ENCODE data around the gene PSME2.

PSME2 gene

DNA sequence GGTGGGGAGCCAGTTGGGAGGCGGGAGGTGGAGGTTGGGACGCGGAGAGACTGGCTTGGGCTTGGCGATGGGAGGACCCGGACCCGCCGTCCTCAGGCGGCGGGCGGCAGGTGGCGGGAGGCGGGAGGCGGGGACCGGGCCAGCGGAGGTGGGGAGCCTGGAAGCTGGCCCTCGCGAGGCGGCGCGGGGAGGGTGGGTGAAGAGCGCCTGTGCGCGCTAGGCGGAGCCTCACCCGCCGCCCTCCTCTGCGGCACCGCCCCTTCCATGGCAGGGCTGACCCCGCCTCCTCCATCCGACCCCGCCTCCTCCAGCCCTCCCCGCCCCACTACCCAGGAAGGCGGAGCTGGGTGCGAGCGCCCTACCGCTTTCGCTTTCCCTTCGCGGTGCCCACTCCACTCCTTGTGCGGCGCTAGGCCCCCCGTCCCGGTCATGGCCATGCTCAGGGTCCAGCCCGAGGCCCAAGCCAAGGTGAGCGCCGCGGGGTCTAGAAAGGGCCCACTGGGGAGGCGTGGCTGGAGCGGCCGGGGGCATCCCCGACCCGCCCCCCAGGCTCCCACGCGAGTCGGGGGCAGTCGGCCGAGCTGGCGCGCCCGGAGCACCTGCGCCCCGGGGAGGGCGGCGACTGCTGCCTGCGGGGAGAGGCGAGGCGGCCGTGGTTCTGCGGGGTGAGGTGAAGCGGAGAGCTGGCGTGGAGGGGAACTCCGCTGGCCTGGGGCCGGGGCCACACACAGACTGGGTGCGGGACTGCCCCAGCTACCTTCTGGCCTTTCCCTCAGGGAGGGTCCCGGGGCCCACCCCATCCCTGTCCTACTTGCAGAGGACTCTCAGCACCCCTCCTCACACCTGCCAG lies 10.4 kb downstream of the PSME2 start, which contains the start of gene PSME1:
PSME1 (plus strand) TSS at position 361 of the 850 bp plus-strand sequence; CDS start at position 430, 69 bp downstream.
- DNase-seq (ENCODE audit: low spot score), result peak; percentile 91

DNA sequence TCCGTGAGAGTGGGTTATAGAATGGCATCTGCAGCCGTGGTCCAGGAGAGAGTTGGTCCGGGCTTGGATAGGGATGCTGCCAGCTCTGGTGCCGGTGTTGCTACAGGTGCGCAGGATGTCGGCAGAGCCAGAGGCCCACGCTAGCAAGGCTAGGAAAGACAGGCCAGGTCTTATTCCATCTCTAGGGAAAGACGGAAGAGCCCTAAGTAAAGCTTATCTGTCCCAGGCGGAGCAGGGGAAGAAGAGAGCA lies 10.9 kb downstream of the PSME2 start:
- no peak for DNase-seq (ENCODE audit: low spot score)

DNA sequence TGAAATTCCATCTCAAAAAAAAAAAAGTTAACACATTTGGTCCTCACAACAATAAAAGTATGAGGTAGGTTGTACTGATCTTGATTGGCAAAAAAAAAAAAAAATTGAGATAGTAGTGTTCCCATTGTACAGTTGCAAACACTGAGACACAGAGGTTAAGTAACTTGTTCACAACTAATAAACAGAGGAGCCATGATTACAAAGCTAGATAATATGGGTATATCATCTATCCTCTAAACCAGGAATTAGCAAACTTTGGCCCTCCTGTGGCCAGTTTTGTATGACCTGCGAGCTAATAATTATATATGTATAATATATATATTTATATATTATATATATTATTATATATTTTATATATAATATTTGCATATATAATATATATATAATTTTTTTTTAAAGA lies 12.7 kb downstream of the PSME2 start:
- no peak for DNase-seq (ENCODE audit: low spot score)

DNA sequence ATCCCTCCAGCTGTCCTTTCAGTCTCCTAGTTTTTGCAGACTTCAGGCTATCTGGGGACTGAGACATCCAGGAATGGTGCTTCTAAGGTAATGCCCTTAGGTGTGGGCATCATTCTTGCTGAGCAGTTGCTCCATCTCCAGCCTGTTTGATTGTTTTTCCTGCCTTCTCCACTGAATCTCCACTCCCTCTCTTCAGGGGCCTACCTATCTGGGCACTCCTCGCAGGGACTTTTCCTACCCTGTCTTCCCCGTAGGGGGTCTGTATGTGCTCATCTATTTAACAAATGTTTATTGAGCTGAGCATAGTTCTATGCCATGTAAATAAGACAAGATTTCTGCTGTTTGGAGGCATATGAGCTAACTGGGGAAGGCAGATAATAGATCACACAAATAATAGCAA lies 13.4 kb downstream of the PSME2 start:
- DNase-seq (ENCODE audit: low spot score), result no peak

DNA sequence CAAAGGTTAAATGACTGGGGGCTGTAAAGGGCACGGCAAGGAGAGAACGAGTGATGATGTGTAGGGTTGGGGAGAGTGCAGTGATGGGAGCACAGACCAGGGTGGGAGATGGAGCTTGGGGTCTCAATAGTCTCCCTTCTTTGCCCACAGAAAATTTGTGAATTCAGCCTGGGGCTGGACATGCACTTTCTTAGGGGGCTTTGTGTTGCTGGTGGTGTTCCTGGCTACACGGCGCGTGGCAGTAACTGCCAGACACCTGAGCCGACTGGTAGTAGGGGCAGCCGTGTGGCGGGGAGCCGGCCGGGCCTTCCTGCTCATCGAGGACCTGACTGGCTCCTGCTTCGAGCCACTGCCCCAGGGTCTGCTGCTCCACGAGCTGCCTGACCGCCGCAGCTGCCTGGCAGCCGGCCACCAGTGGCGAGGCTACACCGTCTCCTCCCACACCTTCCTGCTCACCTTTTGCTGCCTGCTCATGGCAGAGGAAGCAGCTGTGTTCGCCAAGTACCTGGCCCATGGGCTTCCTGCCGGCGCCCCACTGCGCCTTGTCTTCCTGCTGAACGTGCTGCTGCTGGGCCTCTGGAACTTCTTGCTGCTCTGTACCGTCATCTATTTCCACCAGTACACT lies 14.2 kb downstream of the PSME2 start:
- no peak for DNase-seq (ENCODE audit: low spot score)

DNA sequence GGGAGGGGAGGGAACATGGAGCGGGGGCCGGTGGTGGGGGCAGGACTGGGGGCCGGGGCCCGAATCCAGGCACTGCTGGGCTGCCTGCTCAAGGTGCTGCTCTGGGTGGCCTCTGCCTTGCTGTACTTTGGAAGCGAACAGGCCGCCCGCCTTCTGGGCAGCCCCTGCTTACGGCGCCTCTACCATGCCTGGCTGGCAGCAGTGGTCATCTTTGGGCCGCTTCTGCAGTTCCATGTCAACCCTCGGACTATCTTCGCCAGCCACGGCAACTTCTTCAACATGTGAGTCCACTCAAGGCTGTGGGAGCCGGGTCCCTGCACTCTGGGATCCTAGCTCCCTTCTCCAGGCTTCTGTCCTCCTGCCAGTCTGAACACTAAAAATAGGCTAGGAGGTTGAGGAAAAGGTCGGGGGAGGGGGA lies 14.9 kb downstream of the PSME2 start:
- DNase-seq (ENCODE audit: low spot score), result no peak

DNA sequence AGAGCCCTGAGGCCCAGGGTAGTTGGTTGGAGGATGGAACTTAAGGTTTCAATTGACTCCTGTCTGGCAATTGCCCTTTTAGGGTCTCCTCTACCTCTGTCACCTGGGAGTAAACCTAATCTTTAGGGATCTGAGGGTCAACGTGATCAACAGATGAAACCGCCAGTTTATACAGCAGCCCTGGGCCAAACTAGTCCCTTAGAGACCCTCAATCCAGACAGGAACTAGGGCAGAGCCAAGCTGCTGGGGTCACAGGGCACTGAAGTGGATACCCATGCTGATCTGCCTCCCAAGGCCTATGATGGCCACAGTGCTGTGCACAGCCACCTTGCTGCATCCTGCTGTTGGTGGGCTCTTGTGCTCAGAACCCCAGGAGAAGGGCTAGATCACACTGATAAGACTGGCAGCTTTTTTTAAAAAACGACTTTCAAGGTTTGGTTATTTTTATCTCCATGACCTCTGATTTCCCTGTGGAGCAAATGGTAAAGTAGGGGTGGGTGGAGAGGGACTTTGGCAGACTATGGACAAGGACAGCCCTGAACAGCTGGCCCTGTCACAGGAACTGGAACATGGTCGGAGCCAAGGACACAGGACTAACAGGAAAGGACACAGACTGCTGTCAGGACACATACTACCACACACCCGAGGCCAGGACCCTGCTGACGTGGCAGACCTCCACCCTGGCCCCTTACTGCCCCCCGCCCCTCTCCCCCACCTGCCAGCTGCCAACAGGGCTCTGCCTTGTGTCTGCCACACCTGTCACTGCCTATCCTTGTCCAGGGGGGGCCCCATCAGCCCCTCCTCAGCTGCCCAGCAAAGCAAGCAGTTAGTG lies 15.5 kb downstream of the PSME2 start:
- no peak for DNase-seq (ENCODE audit: low spot score)

DNA sequence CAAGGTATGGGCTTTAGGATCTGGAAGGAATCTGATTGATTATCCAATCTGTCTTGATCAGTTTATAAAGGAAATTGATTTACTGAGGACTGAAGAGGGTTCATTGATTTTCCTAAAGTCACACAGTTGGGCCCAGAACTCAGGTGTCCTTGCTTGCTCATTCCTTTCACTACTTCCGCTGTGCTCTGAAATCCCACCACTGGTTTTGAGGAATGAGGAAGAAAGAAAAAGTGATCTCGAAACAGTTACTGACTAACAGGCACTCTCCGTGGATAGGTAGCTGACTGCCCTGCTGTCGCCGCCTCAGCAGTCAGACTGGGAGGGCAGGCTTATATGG lies 16.1 kb downstream of the PSME2 start, which contains the start of gene FITM1:
FITM1 (plus strand) TSS at position 280 of the 337 bp plus-strand sequence. CDS start 905 bp downstream, outside the sequence.
- DNase-seq (ENCODE audit: low spot score), result no peak

DNA sequence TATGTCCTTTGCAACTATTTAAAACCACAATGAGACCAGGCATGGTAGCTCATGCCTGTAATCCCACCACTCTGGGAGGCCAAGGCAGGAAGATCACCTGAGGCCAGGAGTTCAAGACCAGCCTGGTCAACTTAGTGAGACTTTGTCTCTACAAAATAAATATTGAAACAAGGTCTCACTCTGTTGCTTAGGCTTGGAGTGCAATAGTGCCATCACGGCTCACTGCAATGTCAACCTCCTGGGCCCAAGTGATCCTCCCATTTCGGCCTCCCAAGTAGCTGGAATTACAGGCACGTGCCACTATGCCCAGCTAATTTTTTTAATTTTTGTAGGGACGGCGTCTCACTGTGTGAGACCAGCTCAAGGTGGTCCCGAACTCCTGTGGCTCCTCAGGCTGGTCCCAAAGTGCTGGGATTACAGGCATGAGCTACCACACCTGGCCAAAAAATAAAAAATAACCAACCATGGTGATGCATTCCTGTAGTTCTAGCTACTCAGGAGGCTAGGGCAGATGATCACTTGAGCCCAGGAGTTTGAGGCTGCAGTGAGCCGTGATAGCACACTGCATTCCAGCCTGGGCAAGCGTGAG lies 16.9 kb downstream of the PSME2 start:
- DNase-seq (ENCODE audit: low spot score), result no peak

DNA sequence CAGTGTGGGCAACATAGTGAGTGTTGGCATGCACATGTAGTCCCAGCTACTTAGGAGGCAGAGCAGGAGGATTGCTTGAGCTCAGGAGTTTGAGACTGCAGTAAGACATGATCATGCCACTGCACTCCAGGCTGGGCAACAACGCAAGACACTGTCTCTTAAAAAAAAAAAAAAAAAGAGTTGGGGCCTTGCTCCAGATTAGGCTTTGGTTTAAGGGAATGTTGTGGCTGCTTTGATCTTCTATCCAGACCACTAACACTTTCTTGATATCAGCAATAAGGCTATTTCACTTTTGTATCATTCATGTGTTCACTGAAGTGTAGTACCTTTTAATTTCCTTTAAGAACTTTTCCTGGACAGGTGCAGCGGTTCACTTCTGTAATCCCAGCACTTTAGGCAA lies 18.7 kb downstream of the PSME2 start:
- DNase-seq (ENCODE audit: low spot score), result no peak

DNA sequence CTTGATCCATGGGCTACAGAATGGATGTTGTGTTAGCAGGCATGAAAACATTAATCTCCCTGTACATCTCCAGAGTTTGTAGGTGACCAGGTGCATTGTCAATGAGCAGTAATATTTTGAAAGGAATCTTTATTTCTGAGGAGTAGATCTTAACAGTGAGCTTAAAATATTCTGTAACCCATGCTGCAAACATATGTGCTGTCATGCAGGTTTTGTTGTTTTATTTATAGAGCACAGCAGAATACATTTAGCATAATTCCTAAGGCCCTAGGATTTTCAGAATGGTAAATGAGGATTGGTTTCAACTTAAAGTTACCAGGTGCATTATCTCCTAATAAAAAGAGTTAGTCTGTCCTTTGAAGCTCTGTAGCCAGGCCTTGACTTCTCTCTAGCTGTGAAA lies 19.5 kb downstream of the PSME2 start:
- no peak for DNase-seq (ENCODE audit: low spot score)

DNA sequence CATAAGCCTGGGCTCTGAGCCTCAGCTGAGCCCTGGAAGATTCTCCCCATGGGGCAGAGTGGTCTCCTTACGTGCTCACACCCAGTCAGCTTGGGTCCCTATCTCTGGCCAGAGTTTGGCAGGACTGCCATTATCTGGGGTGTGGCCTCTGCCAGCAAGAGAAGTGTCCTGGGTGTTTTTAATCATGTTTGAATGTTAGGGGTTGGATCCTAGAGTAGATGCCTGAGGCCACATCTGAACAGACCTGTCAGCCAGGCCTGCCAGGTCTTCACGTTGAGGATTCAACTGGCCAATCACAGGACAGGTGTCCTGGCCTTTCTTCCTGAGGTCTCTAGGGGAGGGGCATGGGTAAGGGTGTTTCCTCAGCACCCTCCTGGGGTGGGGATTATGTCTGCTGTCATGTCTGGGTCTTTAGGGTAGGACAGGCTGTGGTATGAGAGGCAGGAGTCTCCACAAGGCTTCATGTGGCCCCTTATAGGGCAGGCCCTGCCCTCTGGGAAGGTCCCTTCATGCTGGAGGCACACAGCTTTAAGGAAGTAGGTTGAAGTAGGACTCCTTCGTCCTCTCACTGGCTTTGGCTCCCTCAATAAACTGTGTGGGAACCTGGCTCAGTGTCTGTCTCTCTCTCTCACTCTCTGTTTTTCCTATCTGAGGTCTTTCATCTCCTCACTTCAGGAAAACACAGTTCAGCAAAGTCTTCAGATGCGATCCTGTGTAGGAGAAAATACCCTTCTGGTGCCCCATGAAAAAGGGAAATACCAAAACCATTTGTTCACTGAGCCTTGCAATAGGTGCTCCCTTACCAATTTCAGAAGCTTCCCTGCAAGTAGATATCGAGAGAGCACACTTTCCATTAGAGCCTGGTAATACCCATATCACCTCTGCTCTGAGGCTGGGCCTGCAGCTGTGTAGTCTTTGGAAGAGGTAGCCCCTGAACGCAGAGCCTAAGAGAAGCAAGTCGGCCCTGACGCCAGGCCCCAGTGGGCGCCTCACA lies 22.7 kb downstream of the PSME2 start:
- DNase-seq (ENCODE audit: low spot score), result no peak

DNA sequence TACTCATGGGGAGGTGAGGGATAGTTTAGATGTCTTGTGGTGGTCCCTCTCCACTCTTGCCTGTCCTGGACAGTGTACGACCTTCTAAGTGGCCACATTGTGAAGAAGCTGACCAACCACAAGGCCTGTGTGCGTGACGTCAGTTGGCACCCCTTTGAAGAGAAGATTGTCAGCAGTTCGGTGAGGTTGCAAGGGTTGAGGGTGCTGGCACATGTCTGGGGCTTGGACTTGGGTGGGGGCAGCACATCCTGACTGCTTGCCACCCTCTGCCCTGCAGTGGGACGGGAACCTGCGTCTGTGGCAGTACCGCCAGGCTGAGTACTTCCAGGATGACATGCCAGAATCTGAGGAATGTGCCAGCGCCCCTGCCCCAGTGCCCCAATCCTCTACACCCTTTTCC lies 23.5 kb downstream of the PSME2 start:
- DNase-seq (ENCODE audit: low spot score), result no peak

DNA sequence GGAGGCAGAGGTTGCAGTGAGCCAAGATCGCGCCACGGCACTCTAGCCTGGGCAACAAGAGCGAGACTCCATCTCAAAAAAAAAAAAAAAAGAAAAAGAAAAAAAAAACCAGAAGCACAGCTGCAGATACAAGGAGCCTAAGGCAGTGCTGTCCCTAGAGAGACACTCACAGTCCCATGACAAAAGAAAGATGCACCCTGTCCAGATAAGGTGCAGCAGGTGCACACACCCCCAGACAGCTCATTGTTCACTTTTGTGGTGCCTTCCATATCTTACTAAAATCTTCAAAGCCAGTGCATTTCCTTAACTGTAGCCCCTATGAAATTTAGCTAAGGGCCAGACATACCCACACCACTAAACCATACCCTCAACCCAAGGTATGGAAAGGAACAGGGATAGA lies 24.0 kb downstream of the PSME2 start:
- DNase-seq (ENCODE audit: low spot score), result no peak

DNA sequence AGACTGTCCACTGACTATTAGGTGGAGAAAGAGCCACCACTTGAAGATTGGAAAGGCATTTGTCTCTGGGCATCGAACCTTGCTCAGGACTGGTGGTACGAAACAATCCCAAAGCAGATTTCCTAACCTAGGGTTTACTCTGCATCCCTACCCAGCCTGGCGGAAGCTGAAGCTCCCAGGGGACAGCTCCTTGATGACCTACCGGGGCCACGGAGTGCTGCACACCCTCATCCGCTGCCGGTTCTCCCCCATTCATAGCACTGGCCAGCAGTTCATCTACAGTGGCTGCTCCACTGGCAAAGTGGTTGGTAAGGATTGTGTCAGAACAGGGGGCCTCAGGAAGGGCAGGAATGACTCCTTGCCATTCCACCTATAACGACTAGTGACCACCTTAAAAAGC lies 25.2 kb downstream of the PSME2 start:
- DNase-seq (ENCODE audit: low spot score), result no peak

DNA sequence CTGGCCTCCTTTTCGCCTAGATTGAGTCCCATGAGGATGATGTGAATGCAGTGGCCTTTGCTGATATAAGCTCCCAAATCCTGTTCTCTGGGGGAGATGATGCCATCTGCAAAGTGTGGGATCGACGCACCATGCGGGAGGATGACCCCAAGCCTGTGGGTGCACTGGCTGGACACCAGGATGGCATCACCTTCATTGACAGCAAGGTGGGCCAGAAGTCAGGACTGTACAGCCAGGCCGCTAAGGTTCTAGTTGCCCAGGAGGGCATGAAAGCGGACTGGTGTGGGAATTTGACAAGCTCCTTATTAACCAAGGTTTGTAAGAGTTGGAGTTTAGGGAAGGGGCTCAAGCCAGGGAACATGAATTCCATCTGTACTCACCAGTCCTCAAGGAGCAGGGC lies 26.7 kb downstream of the PSME2 start:
- no peak for DNase-seq (ENCODE audit: low spot score)

DNA sequence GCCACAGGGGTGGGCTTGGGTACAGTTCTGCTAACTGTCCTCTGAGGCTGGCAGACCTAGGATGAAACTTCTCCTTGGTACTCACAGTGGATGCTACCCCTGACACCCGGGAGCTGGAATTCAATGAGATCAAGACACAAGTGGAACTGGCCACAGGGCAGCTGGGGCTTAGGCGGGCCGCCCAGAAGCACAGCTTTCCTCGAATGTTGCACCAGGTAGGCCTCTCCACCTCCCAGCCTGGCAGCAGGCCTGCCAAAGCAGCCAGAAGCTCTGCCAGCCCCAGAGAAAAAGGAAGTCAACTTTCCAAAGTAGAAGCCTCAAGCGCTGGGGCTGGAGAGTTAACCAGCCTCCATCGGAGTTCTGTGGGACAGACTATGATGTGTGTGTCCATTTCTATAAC lies 29.2 kb downstream of the PSME2 start:
- DNase-seq (ENCODE audit: low spot score), result no peak

DNA sequence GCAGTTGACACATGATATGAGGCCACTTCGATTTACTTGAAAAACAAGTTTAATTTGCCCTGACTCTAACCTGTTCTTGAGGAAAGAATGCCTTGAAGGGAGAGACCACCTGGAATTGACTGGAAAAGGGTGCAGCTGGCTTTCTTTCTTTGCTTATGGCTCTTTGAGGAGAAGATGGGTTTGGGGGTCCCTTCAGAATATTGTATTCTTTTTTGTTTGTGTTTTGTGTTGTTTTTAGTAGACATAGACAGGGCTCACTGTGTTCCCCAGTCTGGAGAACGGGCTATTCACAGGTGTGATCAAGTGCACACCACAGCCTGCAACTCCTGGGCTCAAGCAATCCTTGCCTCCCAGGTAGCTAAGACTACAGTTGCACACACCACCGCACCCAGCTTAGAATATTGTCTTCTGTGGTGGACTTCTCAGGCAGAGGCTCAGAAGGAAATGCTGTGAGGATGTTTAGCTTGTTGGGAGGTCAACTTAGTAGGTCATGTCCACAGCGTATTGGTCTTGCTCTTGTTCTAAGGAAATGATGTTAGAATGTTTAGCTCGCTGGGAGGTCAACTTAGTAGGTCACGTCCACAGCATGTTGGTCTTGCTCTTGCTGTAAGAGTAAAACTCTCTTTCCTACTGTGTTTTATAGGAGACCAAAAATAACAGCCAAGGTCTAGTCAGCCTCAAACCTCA lies 30.1 kb downstream of the PSME2 start:
- DNase-seq (ENCODE audit: low spot score), result no peak

DNA sequence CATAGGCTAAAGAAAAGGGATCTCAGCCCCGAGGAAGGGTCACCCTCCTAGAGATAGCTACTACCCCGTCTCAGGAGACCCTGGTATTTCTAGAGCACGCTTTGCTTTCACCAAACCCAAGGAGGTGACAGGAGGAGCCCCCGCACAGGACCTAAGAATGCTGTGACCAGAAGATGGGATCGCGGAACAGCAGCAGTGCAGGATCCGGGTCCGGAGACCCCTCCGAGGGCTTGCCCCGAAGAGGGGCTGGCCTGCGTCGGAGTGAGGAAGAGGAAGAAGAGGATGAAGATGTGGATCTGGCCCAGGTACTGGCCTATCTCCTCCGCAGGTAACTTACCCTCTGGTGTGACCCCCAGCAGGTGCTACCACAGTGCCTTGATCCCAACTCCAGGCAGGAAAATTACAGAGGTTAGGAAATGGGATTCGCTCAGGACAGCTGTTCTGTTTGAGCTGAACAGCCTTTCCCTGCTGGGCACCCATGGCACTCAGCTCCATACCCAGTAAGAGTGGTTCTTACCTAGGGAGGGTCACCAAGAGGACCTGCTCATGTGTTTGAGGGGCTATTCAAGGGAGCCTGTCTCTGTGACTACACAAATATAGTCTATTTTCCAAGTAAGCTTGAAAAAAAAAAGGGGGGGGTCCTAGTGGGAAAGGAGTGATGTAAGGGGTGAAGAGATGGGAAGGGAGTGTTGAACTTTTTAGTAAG lies 30.8 kb downstream of the PSME2 start:
- no peak for DNase-seq (ENCODE audit: low spot score)
